Transverse colon (tissue), 4 donors: Measurements from ENCODE around the gene SOX1.

Source experiments
- CTCF ChIP-seq, 5 experiments: fragments of 200-600 bp in 3 of 5; fragments of 450-650 bp in 2 of 5; sonication (generic) in 3 of 5; IDR thresholded peaks; 1 replicate in 2 of 5; 2 replicates in 3 of 5; pipeline ENCODE4 v1.5.1; 2016 to 2017; ENCODE audit warnings: antibody characterized with exemption in 5 of 5, inconsistent platforms in 3 of 5, mild to moderate bottlenecking in 2 of 5, moderate library complexity in 1 of 5
- EP300 ChIP-seq: sonication (generic); formaldehyde crosslinking; IDR thresholded peaks from one replicate; pipeline ENCODE4 v1.6.1; 2017; ENCODE audit warnings: antibody characterized with exemption, low read depth
- POLR2A ChIP-seq: fragments of 450-650 bp; IDR thresholded peaks from one replicate; pipeline ENCODE4 v1.6.1; 2016; ENCODE audit warnings: antibody characterized with exemption, mild to moderate bottlenecking, moderate library complexity
- POLR2AphosphoS5 ChIP-seq, 3 donors: sonication (generic); formaldehyde crosslinking; IDR thresholded peaks; one replicate each; pipeline ENCODE4 v1.6.1; 2016; ENCODE audit warnings: antibody characterized with exemption in 3 of 3

GRCh38 chr13:112060899-112061366, 6.0 kb upstream of the SOX1 start:
- TF ChIP-seq POLR2AphosphoS5 (IDR thresholded peaks at IDR 0.05) (no peak), CTCF (IDR thresholded peaks at IDR 0.05) (no peak), POLR2A (no peak), EP300 (no peak)
